ENCODE data around the gene TNNI3K. TPM values are rescaled to one million over a fixed set of nuclear protein-coding genes. Genes with fewer than 3 reads are reported as not detected.

The TNNI3K gene
- total RNA-seq, 1 experiment from 2014 or later = not detected

GRCh38 chr1:74467786-74468377 lies 232.7 kb downstream of the TNNI3K start:
- Histone ChIP-seq H3K56ac (ENCODE audit: insufficient read length, low read depth, low read length) (no peak overlapping the region), H3K14ac (ENCODE audit: insufficient read depth, low read length) (no peak overlapping the region), H3K4me2 (ENCODE audit: insufficient read depth, insufficient read length, low read length) (no peak overlapping the region), H4K8ac (replicated peaks; ENCODE audit: insufficient read length, low read depth, low read length) (no peak overlapping the region), H3T11ph (ENCODE audit: low read length) (no peak overlapping the region), H4K91ac (ENCODE audit: insufficient read length, low read depth, low read length) (no peak overlapping the region), H3K27me3 (ENCODE audit: insufficient read depth, low read length) (no peaks in the 10 kb centered on the region), H3K23ac (ENCODE audit: insufficient read length, low read depth, low read length) (no peak overlapping the region), H3K18ac (ENCODE audit: insufficient read length, low read depth, low read length) (no peak overlapping the region), H3K27ac (ENCODE audit: insufficient read length, low read depth, low read length) (no peak overlapping the region), H4K20me1 (ENCODE audit: control insufficient read depth, insufficient read depth, insufficient read length) (no peaks in the 10 kb centered on the region), H2AK5ac (ENCODE audit: insufficient read length, low read length) (no peak overlapping the region), H2BK12ac (ENCODE audit: insufficient read length, low read depth, low read length) (no peak overlapping the region), H2BK5ac (ENCODE audit: insufficient read length, low read length) (no peak overlapping the region), H2BK15ac (ENCODE audit: low read depth, low read length) (no peak overlapping the region), H3K4me1 (ENCODE audit: insufficient read depth, low read length) (peaks cover 8% of the 10 kb centered on the region; the same call in 1 of the 2 replicates), H3K79me1 (ENCODE audit: insufficient read depth, low read depth, low read length, poor library complexity, severe bottlenecking) (no peaks in the 10 kb centered on the region), H3K9ac (ENCODE audit: extremely low read depth, insufficient read length, low read length) (no peak overlapping the region), H2BK120ac (ENCODE audit: low read depth, low read length, poor library complexity, severe bottlenecking) (no peak overlapping the region), H4K5ac (ENCODE audit: insufficient read length, low read depth, low read length) (no peak overlapping the region), H3K9me3 (ENCODE audit: control insufficient read depth, low read depth, low read length) (no peaks in the 10 kb centered on the region), H2BK20ac (ENCODE audit: low read depth, low read length, poor library complexity, severe bottlenecking) (no peak overlapping the region), H3K79me2 (ENCODE audit: insufficient read depth, low read length) (no peaks in the 10 kb centered on the region), H2AFZ (ENCODE audit: low read length) (no peak overlapping the region), H3K4ac (ENCODE audit: low read depth, low read length) (no peak overlapping the region), H3K23me2 (ENCODE audit: insufficient read length, low read depth, low read length, poor library complexity, severe bottlenecking) (no peaks in the 10 kb centered on the region)
- H3K4me3 Mint-ChIP-seq = no peak overlapping the region
- no peaks in the 10 kb centered on the region for H3K27me3 Mint-ChIP-seq (ENCODE audit: low read depth)
- H3K4me1 Mint-ChIP-seq = peaks cover 18 to 20% of the 10 kb centered on the region in 2 experiments
- H3K27ac Mint-ChIP-seq = peak overlapping the region in 1 of 3 experiments; percentile 71; a peak in 3 of 7 replicates
- H3K9me3 Mint-ChIP-seq = peaks cover 5 to 7% of the 10 kb centered on the region in 2 experiments; a peak in 2 of 5 replicates
- DNase-seq = no peak
- H3K36me3 Mint-ChIP-seq (ENCODE audit: insufficient read depth in 1 of 3, low read depth in 3 of 3) = peaks cover 0 to 18% (median 0%) of the 10 kb centered on the region in 3 experiments; a peak in 4 of 7 replicates
- no peak for TF ChIP-seq CTCF (conservative IDR thresholded peaks at IDR 0.05)
- WGBS (ENCODE audit: extremely low coverage, insufficient read length, low lambda C conversion rate) = no CpG with 5 or more reads among the region's 3 CpGs
